Thyroid gland (tissue), 4 donors: Measurements from ENCODE around the gene UCK2. TPM values are rescaled to one million over a fixed set of nuclear protein-coding genes. Genes with fewer than 3 reads are reported as not detected.

ENCODE experiments used
- DNase-seq, 2 donors: peaks; one replicate each; pipeline ENCODE4 v3.0.0-alpha.2; 2019
- H3K27ac ChIP-seq, 3 donors: fragments of 200-600 bp; sonication (generic); 1 replicate in 2 of 3; 2 replicates in 1 of 3; pipeline ENCODE4 v1.5.1; 2016 to 2019; ENCODE audit warnings: mild to moderate bottlenecking in 1 of 3, moderate library complexity in 1 of 3
- H3K27me3 ChIP-seq: fragments of 200-600 bp; sonication (generic); one replicate; pipeline ENCODE4 v1.5.1; 2019
- H3K36me3 ChIP-seq, 2 donors: fragments of 200-600 bp; sonication (generic); one replicate each; pipeline ENCODE4 v1.5.1; 2016 to 2019
- H3K4me1 ChIP-seq, 2 donors: fragments of 200-600 bp; sonication (generic); one replicate each; pipeline ENCODE4 v1.5.1; 2017 to 2019
- H3K4me3 ChIP-seq, 3 donors: fragments of 200-600 bp; sonication (generic); replicated peaks in 1 of 3; 1 replicate in 2 of 3; 2 replicates in 1 of 3; pipeline ENCODE4 v1.5.1; 2016; ENCODE audit warnings: mild to moderate bottlenecking in 1 of 3
- H3K9me3 ChIP-seq: fragments of 200-600 bp; sonication (generic); one replicate; pipeline ENCODE4 v1.5.1; 2017
- CTCF ChIP-seq, 6 experiments: fragments of 200-600 bp in 3 of 6; fragments of 450-650 bp in 3 of 6; sonication (generic) in 3 of 6; IDR thresholded peaks; one replicate each; pipeline ENCODE4 v1.5.1; 2016 to 2019; ENCODE audit warnings: antibody characterized with exemption in 6 of 6, mild to moderate bottlenecking in 2 of 6, inconsistent platforms in 1 of 6, moderate library complexity in 1 of 6
- POLR2A ChIP-seq, 2 donors: fragments of 450-650 bp; IDR thresholded peaks; one replicate each; pipeline ENCODE4 v1.6.1; 2017; ENCODE audit warnings: antibody characterized with exemption in 2 of 2, mild to moderate bottlenecking in 2 of 2, moderate library complexity in 1 of 2
- WGBS, 2 donors: methylation state at CpG; one replicate each; pipeline ENCODE4 v1.1.5; 2017; 5-methylcytosine and 5-hydroxymethylcytosine counted together
- intact Hi-C: fragments of 100-400 bp; cut with DNase I; formaldehyde crosslinking; loops from one replicate; pipeline ENCODE4 v1.15.1; 2023
- total RNA-seq, 4 donors: library from RNA; depleted of rRNA; stranded (reverse); fragments of >200 nt; gene quantifications; one replicate each; pipeline ENCODE4 v1.2.3, GENCODE V29; 2016

Gene UCK2
- total RNA-seq, 4 donors from 2014 or later, result 15.9 to 21.0 (median 19.3) TPM

DNA sequence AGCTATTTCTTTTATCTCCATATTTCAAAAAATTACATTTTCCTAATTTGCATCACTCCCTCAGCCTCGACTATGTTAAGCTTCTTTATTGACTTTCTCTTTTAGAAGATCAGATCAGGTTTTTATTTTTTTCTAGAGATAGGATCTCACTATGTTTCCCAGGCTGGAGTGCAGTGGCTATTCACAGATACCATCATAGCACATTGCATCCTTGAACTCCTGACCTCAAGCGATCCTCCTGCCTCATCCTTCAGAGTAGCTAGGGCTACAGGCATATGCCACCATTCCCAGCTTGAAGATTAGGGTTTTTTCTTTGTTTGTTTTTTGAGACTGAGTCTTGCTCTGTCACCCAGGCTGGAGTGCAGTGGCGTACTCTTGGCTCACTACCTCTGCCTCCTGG lies 20.1 kb downstream of the UCK2 start:
- Histone ChIP-seq H3K4me3 (no peak overlapping the region), H3K4me1 (peaks cover 3 to 6% of the 10 kb centered on the region in 2 donors), H3K27ac (no peak overlapping the region), H3K27me3 (no peaks in the 10 kb centered on the region), H3K36me3 (no peaks in the 10 kb centered on the region), H3K9me3 (no peaks in the 10 kb centered on the region)
- WGBS, 2 donors, result 92 to 97% methylated on average over 3 of the region's 3 CpGs
- intact Hi-C loops, result no loop called here
- no peak for DNase-seq
- TF ChIP-seq POLR2A (IDR thresholded peaks at IDR 0.05) (no peak), CTCF (IDR thresholded peaks at IDR 0.05) (no peak)

GRCh38 chr1:165849353-165850133 lies 22.1 kb downstream of the UCK2 start:
- intact Hi-C loops, result no loop called here
- Histone ChIP-seq H3K4me3 (no peak overlapping the region), H3K36me3 (no peaks in the 10 kb centered on the region), H3K9me3 (no peaks in the 10 kb centered on the region), H3K27ac (no peak overlapping the region), H3K4me1 (peaks cover 0 to 3% of the 10 kb centered on the region in 2 donors), H3K27me3 (no peaks in the 10 kb centered on the region)
- 86 to 97% methylated on average over 7 of the region's 7 CpGs for WGBS, 2 donors
- no peak for TF ChIP-seq CTCF (IDR thresholded peaks at IDR 0.05)
- no peak for TF ChIP-seq POLR2A (IDR thresholded peaks at IDR 0.05)
- DNase-seq, result no peak

DNA sequence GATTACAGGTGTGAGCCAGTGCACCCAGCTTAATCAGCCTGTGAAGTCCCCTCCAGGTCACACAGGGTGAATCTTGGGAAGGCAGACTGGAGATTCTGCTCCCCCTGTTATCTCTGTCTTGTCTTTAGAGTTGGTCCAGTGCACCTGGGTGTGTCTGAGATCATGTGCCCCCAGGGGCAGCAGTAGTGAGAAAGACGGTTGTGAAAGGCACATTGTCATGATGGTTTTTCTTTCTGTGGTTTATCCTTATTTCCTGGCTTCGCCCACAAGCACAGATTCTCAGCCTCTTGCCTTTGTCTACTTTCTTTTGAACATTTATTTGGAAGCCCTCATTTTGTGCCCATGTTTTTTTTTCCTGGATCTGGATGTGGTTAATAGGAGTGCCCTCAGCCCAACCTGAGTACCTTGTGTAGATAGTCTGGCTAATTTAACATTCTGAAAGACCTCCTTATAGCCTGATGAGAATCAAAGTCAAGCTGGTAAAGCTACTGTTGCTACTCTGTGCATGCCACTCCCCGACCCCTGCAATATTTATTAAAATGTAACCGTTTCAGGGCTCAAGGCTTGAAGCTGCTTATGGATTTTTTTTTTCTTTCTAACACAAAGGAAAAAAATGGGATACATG lies 23.7 kb downstream of the UCK2 start:
- H3K4me3 ChIP-seq, result no peak overlapping the region
- DNase-seq, result no peak
- TF ChIP-seq CTCF (IDR thresholded peaks at IDR 0.05) (no peak), POLR2A (IDR thresholded peaks at IDR 0.05) (no peak)
- no peaks in the 10 kb centered on the region for H3K27me3 ChIP-seq
- no peak overlapping the region for H3K27ac ChIP-seq
- H3K4me1 ChIP-seq, result peaks cover 0 to 3% of the 10 kb centered on the region in 2 donors
- no peaks in the 10 kb centered on the region for H3K36me3 ChIP-seq
- intact Hi-C loops, result no loop called here
- WGBS, 2 donors, result 82 to 86% methylated on average over 4 of the region's 4 CpGs
- no peaks in the 10 kb centered on the region for H3K9me3 ChIP-seq

DNA sequence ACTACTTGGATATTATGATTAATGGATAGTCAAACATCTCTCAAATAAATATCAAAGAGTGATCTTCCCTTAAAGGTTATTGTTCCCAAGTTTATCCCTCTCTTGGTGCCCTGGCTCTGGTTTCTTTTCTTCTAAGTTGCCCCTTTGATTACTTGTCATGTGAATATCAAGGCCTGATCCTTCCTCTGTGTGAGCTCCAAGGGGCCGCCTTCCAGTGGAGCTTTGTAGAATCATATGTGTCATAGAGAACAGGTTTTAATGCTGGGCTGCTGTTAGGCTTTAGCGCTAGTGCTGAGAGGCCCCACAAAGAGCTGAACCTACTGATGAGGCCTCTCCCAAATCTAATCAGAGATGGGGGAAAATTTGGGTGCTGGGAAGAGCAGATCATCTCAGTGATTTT lies 25.5 kb downstream of the UCK2 start:
- Histone ChIP-seq H3K4me3 (no peak overlapping the region), H3K27me3 (no peaks in the 10 kb centered on the region), H3K36me3 (no peaks in the 10 kb centered on the region), H3K27ac (no peak overlapping the region), H3K4me1 (peaks cover 0 to 3% of the 10 kb centered on the region in 2 donors), H3K9me3 (no peaks in the 10 kb centered on the region)
- no peak for DNase-seq
- 86 to 98% methylated on average over 2 of the region's 2 CpGs for WGBS, 2 donors
- TF ChIP-seq POLR2A (IDR thresholded peaks at IDR 0.05), result no peak
- TF ChIP-seq CTCF (IDR thresholded peaks at IDR 0.05), result no peak
- intact Hi-C loops, result no loop called here

- 83 to 88% methylated on average over 2 of the region's 2 CpGs for WGBS, 2 donors
- DNase-seq, result no peak
- no peak overlapping the region for H3K27ac ChIP-seq
- H3K9me3 ChIP-seq, result no peaks in the 10 kb centered on the region
- H3K4me1 ChIP-seq, result peaks cover 0 to 3% of the 10 kb centered on the region in 2 donors
- no peaks in the 10 kb centered on the region for H3K27me3 ChIP-seq
- H3K36me3 ChIP-seq, result no peaks in the 10 kb centered on the region
- TF ChIP-seq POLR2A (IDR thresholded peaks at IDR 0.05) (no peak), CTCF (IDR thresholded peaks at IDR 0.05) (no peak)
- no peak overlapping the region for H3K4me3 ChIP-seq
- intact Hi-C loops, result no loop called here
Observed at GRCh38 chr1:165853528-165854075, 26.2 kb downstream of the UCK2 start.
